PC-3 (cell line): Measurements from ENCODE around the gene BDNF.

Source experiments
- CTCF ChIP-seq: fragments of 300-600 bp; sonication (generic); conservative IDR thresholded peaks from 2 replicates; pipeline ENCODE4 v1.5.1; 2017; ENCODE audit warnings: antibody characterized with exemption, low read depth, mild to moderate bottlenecking, low read length
- EZH2 ChIP-seq: fragments of 300-600 bp; sonication (generic); IDR thresholded peaks from one replicate; pipeline ENCODE4 v1.6.1; 2017; ENCODE audit warnings: antibody characterized with exemption, mild to moderate bottlenecking, low read length; ENCODE audit not compliant: unreplicated experiment

DNA sequence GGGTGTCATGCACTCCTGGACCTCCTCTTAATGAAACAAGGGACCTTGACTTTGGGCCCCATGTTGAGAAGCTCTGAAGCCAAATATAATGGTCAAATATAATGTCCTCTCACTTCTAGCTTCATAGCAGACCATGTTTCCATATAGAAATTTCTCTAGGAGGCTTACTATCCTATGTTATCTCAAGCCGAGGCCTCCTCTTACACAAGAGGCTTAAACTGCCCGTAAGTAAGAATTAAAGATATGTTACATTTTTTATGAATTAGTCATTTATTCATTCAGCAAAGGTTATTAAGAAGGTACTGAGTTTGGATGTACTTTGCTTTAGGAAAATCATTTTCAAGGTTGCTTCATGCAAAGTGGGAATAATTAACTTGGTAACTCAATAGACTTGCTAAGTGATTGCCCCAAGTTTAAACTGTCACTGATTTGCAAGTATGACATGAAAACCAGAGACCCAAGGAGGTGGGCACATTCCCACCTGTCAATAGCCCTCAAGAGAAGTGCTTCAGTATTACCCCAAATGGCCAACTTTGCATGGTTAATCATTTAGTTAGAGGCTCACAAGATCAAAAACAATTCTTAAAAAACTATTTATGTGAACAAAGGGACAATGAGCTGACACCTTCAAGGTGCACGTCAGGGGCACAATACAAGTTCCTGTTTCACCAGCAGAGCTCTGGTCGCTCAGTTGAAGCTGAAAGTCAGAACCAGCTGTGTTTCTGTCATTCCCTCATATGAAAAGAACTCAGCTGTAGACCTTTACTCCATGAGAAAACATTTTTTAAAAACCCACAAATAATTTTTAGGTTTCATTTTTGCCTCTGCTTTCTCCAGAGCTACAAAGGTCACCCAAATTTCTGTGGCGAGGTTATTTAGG, 20.9 kb downstream of the BDNF start:
- TF ChIP-seq CTCF (no peak), EZH2 (no peak)
